Stimulated activated CD8-positive, alpha-beta memory T cell treated with anti-CD3 and anti-CD28 coated beads, Interleukin-4, amount 100 ng/mL, for 1 hour (primary cell): ENCODE results near the gene CTDP1.
"Not testable (repeated sequence)": the region's sequence is repeated elsewhere in the genome, so short reads cannot be mapped to it uniquely, and the experiment has no call there.

Source experiments
- DNase-seq, 2 donors: peaks; one replicate each; pipeline ENCODE4 v3.0.0-alpha.2; 2020; ENCODE audit warnings: low read depth in 2 of 2, low spot score in 1 of 2

CTDP1 gene

DNA sequence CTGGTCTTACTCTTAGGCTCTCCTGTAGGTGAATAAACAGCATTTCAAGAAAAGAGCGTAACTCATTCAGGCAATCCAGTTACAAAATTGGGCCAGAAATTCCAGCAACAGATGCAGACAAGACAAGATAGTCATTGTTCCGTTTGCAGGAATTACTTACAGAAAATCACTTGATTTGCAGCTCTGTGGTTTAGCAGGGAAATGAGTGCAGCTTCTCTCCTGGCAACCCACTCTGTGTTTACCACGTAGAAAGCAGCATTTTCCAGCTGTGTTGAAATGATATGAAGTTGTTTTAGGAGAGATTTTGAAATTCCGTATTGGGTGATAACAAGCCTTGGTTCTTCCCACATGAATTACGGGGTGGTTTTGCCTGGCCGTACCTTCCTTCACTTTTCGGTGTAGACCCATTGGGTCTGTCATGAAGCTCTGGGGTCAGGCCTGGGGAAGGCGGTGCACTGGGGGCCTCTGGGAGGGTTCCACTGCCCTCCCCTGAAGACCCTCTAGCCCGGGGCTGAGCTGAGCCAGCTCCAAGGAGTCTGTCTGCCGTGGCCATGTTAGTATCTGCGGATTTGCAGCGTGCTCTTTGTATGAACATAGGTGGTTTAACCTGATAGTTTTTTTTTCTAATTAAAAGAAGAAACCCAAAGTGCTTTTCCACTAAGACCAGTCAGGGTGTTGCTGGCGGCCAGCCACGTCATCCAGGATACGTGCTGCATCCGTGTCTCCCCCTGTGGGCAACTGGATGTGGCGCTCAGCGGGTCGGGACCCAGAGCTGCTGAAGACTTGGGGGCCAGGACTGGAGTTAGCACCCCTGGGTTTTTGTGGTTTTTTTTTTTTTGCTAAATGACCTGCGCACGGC is 59.2 kb downstream of the CTDP1 start:
- no peak for DNase-seq

DNA sequence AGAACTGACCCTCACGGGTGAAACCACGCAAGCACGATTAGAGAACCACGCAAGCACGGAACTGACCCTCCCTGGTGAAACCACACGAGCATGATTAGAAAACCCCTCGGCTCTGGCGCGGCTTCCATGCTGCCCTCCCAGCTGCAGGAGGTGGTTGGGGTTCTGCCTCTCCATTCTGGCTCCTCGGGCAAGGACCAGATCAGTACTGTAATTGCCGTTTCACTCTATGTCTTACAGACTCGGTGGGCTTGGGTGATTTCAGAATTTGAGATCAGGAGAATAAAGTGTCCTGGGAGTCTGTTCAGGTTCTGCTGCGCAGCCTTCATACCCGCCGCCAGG is 59.8 kb downstream of the CTDP1 start:
- no peak for DNase-seq

DNA sequence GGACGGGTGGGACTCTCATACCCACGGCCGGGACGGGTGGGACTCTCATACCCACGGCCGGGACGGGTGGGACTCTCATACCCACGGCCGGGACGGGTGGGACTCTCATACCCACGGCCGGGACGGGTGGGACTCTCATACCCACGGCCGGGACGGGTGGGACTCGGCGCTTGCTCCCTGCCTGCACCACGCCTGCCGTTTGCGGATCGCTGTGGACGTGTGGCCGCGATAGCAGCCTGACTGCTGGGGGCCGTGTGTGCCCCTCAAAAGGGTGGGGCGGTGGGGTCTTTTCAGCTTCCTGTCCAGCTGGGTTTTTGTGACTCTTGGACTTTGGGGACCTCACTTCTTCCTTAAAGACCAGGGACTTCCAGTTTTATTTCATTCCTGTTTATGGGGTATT is 60.4 kb downstream of the CTDP1 start:
- DNase-seq, result not testable (repeated sequence)

DNA sequence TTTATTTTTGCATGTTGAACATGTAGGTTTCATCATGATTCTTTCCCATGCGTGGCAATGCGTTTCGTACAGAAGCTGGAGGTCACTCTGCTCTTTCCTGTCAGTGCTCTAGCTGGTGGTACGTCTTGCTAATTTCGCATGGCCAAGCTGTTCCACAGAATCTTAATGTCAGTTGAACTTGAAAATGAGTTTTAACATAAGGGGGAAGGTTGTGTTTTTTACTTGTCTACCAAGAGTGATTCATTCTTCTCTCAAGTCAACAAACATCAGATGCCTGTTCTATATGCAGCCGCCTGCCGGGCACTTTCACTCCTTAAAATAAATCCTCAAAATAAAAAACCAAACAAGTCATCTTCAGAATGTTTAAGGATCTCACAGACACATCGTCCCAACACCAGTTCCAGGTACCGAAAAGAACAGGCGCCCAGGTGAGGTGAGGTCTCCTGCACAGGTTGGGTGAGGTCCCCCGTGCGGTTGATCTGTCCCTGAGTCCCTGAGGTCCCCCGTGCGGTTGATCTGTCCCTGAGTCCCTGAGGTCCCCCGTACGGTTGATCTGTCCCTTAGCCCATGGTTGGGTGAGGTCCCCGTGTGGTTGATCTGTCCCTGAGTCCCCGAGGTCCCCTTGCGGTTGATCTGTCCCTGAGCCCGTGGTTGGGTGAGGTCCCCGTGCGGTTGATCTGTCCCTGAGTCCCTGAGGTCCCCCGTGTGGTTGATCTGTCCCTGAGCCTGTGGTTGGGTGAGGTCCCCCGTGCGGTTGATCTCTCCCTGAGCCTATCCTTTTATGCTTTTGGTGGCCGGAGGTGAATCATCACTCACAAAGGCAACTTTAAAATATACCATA is 61.1 kb downstream of the CTDP1 start:
- no peak for DNase-seq

DNA sequence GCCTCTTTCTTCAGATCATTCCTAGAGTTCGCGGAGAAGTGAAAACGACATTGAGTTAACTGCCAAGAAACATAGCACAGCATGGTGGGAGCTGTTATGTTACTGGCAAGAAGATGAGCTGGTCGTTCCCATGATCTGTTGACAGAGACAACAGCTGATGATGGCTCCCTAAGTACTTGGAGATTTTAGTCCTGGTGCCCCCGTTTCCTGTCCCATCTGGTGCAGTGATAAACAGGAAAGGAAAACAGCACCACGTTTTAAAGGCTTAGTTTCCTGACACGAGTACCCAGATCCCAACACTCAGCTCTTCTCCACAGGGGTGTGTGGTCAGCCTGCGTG is 61.7 kb downstream of the CTDP1 start:
- DNase-seq, result no peak

DNA sequence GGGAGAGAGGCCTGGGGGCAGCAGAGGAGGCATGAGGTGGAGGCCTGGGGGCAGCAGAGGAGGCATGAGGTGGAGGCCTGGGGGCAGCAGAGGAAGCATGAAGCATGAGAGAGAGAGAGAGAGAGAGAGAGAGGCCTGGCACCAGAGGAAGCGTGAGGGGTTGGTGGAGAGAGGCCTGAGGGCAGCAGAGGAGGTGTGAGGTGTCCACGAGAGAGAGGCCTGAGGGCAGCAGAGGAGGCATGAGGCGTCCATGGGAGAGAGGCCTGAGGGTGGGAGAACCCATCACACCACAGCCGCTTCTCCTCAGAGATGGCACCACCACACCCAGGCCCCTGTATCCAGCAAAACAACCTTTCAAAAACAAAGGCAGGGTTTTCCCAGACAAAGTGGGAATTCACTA is 62.5 kb downstream of the CTDP1 start:
- no peak for DNase-seq

DNA sequence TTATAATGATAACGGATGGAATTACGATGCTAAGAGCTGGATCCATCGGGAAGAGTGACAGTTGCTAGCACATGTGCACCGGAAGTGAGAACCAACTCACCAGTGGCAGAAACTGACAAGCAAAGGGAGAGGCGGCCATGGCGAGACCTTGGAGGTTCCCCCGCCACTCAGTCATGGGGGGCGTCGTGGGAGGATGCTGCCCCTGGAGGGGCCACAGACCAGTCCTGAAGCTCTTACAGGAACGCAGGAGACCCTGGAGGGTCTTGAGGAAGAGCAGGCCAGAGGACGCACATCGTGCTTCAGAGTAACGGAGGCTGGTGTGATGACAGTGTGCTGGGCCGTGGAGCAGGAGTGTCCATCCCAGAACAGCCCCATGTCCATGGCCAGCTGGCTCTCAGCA is 65.0 kb downstream of the CTDP1 start:
- no peak for DNase-seq

DNA sequence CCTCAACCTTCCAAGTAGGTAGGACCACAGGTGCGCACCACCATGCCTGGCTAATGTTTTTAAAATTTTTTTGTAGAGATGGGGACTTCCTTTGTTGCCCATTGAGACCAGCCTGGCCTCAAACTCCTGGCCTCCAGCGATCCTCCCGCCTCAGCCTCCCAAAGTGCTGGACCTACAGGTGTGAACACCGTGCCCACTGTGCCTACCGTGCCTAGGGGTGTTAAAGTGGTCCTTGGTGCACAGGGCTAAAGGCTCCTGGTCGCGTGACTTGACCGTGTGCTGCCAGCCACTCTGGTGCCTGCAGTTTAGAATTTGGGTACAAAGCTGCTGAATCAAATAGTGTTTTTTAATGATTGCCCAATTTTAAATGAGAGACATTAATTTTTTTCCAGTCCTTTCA is 67.1 kb downstream of the CTDP1 start:
- no peak for DNase-seq

DNA sequence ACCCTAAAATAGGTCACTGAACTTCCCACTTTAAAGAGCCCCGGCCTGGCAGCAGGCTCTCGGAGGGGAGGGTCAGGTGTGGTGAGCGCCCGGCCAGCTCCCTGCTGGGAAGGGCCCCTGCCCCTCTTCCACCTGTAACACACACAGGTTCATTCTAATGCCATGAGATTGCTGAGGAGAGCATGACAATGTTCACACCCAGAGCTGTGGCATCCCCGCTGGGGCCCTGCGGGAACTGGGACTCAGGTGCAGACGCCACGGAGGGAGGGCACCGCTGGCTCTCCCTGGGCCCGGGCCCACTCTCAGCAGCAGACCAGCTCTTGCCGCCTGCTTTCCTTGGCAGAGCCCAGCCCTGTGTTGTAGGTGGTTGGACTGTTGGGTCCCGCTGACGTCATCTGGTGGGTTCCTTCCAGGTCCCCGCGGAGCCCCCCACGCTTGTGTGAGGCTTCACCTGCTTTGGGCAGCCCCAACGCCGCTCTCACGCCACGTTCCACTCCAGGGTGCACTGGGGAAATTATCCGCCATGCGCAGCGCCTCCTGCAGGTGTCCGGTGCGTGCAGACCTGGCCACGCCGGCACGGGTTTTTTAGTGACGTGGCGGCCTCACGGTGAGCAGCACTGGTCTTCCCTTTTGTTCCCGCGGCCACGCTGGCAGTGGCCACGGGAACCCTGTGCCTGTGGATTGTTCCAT is 67.7 kb downstream of the CTDP1 start:
- no peak for DNase-seq

DNA sequence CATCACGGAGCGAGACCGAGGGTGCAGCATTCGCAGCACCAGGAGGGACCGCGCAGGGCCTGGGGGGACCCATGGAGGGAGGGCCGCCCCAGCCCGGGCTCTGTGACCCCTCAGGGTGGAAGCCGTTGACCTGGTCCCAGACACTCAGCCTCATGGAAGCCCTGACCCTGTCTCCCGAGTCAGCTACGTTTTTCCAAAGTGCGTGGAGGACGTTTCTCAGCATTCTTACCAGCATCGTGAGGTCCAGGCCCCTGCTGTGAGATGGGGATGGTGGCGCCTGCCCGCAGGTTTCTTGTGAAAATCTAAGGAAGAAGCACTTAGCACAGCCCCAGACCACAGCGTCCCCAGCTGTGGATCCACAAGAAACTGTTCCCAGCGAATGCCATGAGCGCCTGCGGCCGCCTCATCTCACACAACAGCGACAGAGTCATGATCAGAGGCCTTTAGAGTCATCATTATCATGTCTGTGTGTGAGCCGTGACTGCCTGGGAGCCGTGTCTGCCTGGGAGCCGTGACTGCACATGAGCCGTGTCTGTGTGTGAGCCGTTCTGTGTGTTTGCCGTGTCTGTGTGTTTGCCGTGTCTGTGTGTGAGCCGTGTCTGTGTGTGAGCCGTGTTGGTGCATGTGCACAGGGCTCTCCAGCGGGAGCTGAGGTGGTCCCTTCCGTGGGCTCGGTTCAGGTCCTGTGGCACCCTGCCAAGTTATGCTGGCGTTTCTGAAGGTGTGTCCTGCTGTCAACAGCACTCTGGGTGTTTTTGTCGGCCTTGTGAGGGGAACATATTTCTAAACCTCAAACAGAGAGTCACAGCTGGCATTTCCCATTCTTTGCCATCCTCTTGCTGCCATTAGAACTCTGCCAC is 68.9 kb downstream of the CTDP1 start:
- DNase-seq, result no peak

DNA sequence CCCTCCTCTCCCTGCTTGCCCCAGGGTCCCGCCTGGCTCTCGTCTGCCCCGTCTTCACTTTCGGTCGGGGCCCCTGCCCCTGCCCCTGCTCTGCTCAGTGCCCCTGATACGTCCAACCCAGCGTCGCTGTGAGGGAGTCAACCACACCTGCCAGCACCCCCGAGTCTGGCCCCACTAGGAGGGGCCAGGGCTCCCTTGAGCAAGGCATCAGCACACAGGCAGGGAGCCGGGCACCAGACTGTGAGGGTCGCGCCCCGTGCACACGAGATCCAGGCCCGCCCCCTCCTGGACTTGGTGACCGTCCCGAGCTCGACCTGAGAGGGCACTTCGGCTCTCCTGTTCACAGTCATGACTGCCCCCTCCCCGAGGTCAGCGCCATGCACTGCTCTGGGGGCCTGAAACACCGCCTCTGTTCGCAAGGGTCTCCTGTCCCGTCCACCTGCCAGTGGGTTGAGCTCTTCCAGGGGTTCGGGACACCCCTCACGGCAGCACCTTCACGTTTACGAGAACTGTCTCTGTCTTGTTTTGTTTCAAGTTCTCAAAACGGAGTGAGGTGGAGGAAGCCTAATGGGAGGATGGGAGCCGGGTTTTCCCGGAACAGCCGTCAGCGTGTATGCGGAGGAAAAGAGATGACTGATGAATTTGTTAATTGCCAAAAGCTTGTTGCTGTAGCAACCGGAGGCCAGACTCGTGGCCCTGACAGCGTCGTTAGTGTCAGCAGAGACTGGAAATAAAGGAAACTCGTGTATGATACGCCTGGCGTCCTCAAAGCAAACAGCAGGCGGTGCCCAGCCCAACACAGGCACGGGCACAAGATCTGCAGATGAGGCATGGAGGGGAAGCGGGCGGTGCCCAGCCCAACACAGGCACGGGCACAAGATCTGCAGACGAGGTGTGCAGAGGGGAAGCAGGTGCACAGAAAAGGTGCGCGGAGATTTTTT is 69.9 kb downstream of the CTDP1 start:
- no peak for DNase-seq

DNA sequence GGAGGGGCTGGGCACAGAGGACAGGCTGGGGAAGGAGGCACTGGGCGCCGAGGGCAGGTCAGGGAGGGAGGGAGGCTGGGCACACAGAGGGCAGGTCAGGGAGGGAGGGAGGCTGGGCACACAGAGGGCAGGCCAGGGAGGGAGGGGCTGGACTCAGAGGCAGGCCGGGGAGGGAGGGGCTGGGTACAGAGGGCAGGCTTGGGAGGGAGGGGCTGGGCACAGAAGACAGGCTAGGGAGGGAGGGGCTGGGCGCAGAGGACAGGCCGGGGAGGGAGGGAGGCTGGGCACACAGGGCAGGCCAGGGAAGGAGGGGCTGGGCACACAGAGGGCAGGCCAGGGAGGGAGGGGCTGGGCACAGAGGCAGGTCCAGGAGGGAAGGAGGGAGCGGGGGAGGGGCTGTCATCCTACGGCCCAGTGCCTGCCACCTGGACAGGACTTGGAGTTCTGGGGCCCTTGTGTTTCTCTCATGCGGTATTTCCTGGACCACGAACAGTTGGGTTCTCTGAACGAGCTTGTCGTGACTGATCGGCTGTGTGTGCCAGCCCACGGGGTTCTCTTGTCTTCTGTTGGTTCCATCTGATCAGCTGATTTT is 71.5 kb downstream of the CTDP1 start:
- no peak for DNase-seq

DNA sequence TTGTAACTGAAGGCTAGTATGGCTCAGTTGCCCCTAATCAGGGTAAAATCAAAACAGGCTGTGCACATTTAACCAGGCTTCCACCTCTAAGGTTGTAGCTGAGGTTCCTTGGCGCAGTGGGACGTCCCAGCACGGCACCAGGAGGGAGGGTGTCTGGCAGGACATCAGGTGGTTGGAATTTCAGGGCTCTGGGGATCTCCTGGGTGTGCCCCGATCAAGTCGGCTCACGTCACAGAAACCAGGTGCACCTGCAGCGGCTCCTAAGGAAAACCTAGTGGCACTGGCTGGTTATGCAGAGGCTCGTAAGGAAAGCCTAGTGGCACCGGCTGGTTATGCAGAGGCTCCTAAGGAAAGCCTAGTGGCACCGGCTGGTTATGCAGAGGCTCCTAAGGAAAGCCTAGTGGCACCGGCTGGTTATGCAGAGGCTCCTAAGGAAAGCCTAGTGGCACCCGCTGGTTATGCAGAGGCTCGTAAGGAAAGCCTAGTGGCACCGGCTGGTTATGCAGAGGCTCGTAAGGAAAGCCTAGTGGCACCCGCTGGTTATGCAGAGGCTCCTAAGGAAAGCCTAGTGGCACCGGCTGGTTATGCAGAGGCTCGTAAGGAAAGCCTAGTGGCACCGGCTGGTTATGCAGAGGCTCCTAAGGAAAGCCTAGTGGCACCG is 72.4 kb downstream of the CTDP1 start:
- not testable (repeated sequence) for DNase-seq

DNA sequence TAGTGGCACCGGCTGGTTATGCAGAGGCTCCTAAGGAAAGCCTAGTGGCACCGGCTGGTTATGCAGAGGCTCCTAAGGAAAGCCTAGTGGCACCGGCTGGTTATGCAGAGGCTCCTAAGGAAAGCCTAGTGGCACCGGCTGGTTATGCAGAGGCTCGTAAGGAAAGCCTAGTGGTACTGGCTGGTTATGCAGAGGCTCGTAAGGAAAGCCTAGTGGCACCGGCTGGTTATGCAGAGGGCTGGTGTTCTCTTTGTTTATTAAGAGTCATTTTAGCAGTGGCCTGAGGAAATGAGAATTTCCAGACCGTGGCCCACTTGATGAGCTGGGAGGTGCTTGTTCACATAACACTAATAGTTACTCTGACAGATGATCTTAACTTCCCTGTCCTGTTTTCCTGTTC is 73.3 kb downstream of the CTDP1 start:
- DNase-seq, result not testable (repeated sequence)

DNA sequence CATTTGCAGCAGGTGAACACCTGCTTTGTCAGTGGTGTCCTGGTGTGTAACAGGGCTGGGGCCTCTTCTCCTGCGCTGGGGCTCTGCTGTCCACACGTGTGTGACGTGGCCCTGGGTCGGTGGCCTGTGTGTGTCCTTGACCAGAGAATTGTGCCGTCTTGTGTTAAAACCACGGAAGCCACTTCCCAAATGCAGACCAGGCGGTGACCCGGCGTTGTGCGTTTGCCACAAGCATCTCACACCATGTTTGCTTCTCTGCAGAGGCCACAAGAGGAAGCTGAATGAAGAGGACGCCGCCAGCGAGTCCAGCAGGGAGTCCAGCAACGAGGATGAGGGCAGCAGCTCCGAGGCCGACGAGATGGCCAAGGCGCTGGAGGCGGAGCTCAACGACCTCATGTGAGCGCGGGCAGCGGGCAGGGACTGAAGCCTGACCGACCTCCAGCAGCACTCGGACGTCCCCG is 73.8 kb downstream of the CTDP1 start:
- no peak for DNase-seq

DNA sequence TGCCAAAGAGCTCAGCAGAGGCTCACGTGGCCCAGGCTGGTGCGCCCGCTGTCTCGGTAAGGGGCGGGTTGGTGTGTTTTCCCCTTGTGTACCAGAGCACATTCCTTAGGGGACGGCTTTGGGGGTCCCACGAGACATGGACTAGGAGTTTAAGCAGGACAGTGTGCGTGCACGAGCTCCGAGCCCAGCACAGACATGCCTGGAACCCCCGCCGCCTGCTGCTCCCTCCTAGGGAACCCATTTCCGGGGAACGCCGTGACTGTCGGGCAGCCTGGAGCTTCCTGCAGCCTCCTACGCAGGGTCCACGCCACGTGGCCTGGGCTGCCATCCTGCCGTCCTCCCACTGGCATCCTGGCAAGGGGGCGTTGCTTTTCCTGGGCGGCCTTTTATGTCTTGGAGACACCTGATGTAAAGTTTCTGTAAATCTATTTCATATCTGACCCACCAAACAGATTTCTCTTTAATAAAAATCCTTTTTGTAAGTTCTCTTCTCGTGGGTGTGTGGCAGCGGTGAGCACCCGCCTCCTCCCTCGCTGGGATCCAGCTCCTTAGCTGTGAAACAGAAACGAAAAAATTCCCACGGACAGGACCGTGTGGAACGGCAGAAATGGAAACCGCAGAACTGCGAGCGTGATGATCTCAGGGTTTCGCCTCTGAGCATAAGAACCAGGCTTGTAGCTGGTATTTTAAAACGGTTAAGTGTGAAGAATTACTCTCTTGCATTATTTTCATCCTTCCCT is 74.6 kb downstream of the CTDP1 start:
- no peak for DNase-seq

DNA sequence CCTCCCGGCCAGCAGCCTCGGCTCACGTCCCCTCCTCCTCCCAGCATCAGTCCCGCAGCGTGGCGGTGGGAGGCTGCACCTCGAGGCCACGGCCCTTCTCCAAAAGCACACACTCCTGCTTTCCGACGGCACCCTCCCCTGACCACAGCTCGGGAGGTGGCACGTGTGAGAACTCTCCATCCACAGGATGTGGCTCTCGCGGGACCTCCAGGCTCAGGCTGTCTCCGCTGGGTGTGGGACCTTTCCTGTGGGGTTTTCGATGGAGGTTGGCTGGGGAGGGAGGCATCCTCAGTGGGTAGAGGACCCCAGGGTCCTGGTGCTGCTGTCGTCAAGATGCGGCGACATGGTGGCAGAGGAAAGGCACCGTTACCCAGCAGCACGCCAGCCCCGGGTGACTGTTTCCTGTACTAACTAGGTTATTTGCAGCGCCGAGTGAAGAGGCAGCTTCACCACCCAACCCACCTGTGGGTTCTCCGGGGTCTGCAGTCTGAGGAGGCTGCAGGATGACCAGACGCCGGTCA is 75.3 kb downstream of the CTDP1 start:
- DNase-seq, result no peak
